GM19043 (cell line): Measurements from ENCODE around the gene PTPRZ1.

Experiments used
- ATAC-seq: cut with Tn5 transposase; IDR thresholded peaks from one replicate; pipeline ENCODE4 v1.9.1; 2021; ENCODE audit warnings: low read depth; ENCODE audit not compliant: unreplicated experiment

The PTPRZ1 gene

GRCh38 chr7:122038904-122039303, 165.9 kb downstream of the PTPRZ1 start:
- ATAC-seq = no peak

GRCh38 chr7:122040147-122040546, 167.2 kb downstream of the PTPRZ1 start:
- no peak for ATAC-seq

- no peak for ATAC-seq
Observed at GRCh38 chr7:122046402-122046801, 173.4 kb downstream of the PTPRZ1 start.

GRCh38 chr7:122054393-122054792, 181.4 kb downstream of the PTPRZ1 start:
- no peak for ATAC-seq

GRCh38 chr7:122055073-122055472, 182.1 kb downstream of the PTPRZ1 start:
- no peak for ATAC-seq

GRCh38 chr7:122056977-122057376, 184.0 kb downstream of the PTPRZ1 start:
- no peak for ATAC-seq

GRCh38 chr7:122059542-122059941, 186.6 kb downstream of the PTPRZ1 start:
- no peak for ATAC-seq

GRCh38 chr7:122063146-122063545, 190.2 kb downstream of the PTPRZ1 start:
- no peak for ATAC-seq

GRCh38 chr7:122064971-122065370, 192.0 kb downstream of the PTPRZ1 start:
- no peak for ATAC-seq

- ATAC-seq = no peak
Observed at GRCh38 chr7:122067077-122067476, 194.1 kb downstream of the PTPRZ1 start.

GRCh38 chr7:122068046-122068445, 195.1 kb downstream of the PTPRZ1 start:
- ATAC-seq = no peak

GRCh38 chr7:122068999-122069398, 196.0 kb downstream of the PTPRZ1 start:
- no peak for ATAC-seq

- ATAC-seq = no peak
Observed at GRCh38 chr7:122070062-122070461, 197.1 kb downstream of the PTPRZ1 start.

GRCh38 chr7:122070834-122071233, 197.9 kb downstream of the PTPRZ1 start:
- no peak for ATAC-seq

- no peak for ATAC-seq
Observed at GRCh38 chr7:122072272-122072671, 199.3 kb downstream of the PTPRZ1 start.

- no peak for ATAC-seq
Observed at GRCh38 chr7:122072924-122073599, 200.1 kb downstream of the PTPRZ1 start.

- no peak for ATAC-seq
Observed at GRCh38 chr7:122073635-122074034, 200.7 kb downstream of the PTPRZ1 start.

GRCh38 chr7:122082160-122082559, 209.2 kb downstream of the PTPRZ1 start:
- ATAC-seq = no peak

- no peak for ATAC-seq
Observed at GRCh38 chr7:122082670-122083069, 209.7 kb downstream of the PTPRZ1 start.

- peak; percentile 92 for ATAC-seq
Observed at GRCh38 chr7:122092964-122093797, 220.2 kb downstream of the PTPRZ1 start.

GRCh38 chr7:122094549-122094948, 221.6 kb downstream of the PTPRZ1 start:
- ATAC-seq = no peak

GRCh38 chr7:122095642-122096041, 222.7 kb downstream of the PTPRZ1 start:
- ATAC-seq = no peak
